IMR-90 (cell line): Measurements from ENCODE around the gene PPP1R12B. TPM values are rescaled to one million over a fixed set of nuclear protein-coding genes. Genes with fewer than 3 reads are reported as not detected.

Experiments
- ATAC-seq: fragments of 200-7000 bp; cut with Tn5 transposase; 2 replicates; pipeline ENCODE4 v1.9.1; 2020; ENCODE audit warnings: low read depth, mild to moderate bottlenecking, moderate library complexity
- BruUV-seq: library from RNA; stranded (reverse); fragments of 400-500 nt; replicated peaks from 2 replicates; lab custom pipeline; 2021; lab: Mats Ljungman, UMichigan
- CTCF ChIA-PET: fragments of 300-600 bp; formaldehyde crosslinking; extraction: SDS; loops from one replicate; lab custom pipeline; 2021; ENCODE audit warnings: antibody characterized with exemption; lab: Yijun Ruan, JAX
- POLR2A ChIA-PET: fragments of 300-600 bp; sonication (Branson Sonifier 250); formaldehyde crosslinking; loops from one replicate; lab custom pipeline; 2022; ENCODE audit warnings: antibody characterized with exemption; ENCODE audit not compliant: unreplicated experiment; lab: Charles Lee
- DNase-seq: peaks from one replicate; pipeline ENCODE4 v3.0.0; 2013
- H2AFZ ChIP-seq: replicated peaks from 2 replicates; pipeline ENCODE3; 2013; ENCODE audit warnings: low read length, mild to moderate bottlenecking; ENCODE audit not compliant: poor library complexity
- H2AK5ac ChIP-seq: 2 replicates; pipeline ENCODE4 v1.6.1; 2013; ENCODE audit warnings: low read depth, low read length, inconsistent platforms
- H2AK9ac ChIP-seq: replicated peaks from 2 replicates; pipeline ENCODE3; 2013; ENCODE audit warnings: mild to moderate bottlenecking, low read depth, low read length, moderate library complexity; ENCODE audit not compliant: poor library complexity
- H2BK120ac ChIP-seq: 2 replicates; pipeline ENCODE4 v1.6.1; 2013; ENCODE audit warnings: low read depth, low read length, inconsistent platforms
- H2BK15ac ChIP-seq: 3 replicates; pipeline ENCODE4 v1.6.1; 2013; ENCODE audit warnings: low read depth, low read length, inconsistent platforms
- H2BK20ac ChIP-seq: 2 replicates; pipeline ENCODE4 v1.6.1; 2013; ENCODE audit warnings: low read depth, mild to moderate bottlenecking, inconsistent platforms, low read length, moderate library complexity
- H2BK5ac ChIP-seq: 2 replicates; pipeline ENCODE4 v1.6.1; 2013; ENCODE audit warnings: mild to moderate bottlenecking, low read depth, low read length, inconsistent platforms; ENCODE audit not compliant: poor library complexity, severe bottlenecking
- H3K14ac ChIP-seq: replicated peaks from 2 replicates; pipeline ENCODE4 v1.6.1; 2013; ENCODE audit warnings: low read depth, low read length, inconsistent platforms
- H3K18ac ChIP-seq: 2 replicates; pipeline ENCODE4 v1.6.1; 2013; ENCODE audit warnings: low read depth, low read length, control low read depth
- H3K23ac ChIP-seq: 2 replicates; pipeline ENCODE4 v1.6.1; 2013; ENCODE audit warnings: low read depth, low read length, inconsistent platforms
- H3K27ac ChIP-seq: 2 replicates; pipeline ENCODE4 v1.5.1; 2013; ENCODE audit warnings: mild to moderate bottlenecking, control low read depth, low read length; ENCODE audit not compliant: insufficient read depth
- H3K27me3 ChIP-seq: 2 replicates; pipeline ENCODE4 v1.6.1; 2013; ENCODE audit warnings: low read length; ENCODE audit not compliant: control insufficient read depth, insufficient read depth
- H3K36me3 ChIP-seq: 2 replicates; pipeline ENCODE4 v1.6.1; 2013; ENCODE audit warnings: low read length, mixed read lengths; ENCODE audit not compliant: control insufficient read depth, insufficient read depth
- H3K4ac ChIP-seq: 2 replicates; pipeline ENCODE4 v1.6.1; 2013; ENCODE audit warnings: low read depth, low read length, inconsistent platforms
- H3K4me1 ChIP-seq: 2 replicates; pipeline ENCODE4 v1.6.1; 2013; ENCODE audit warnings: low read length, mixed read lengths; ENCODE audit not compliant: control insufficient read depth, insufficient read depth
- H3K4me2 ChIP-seq: 2 replicates; pipeline ENCODE4 v1.6.1; 2013; ENCODE audit warnings: low read depth, mild to moderate bottlenecking, control low read depth, low read length, moderate library complexity
- H3K4me3 ChIP-seq: 2 replicates; pipeline ENCODE4 v1.5.1; 2013; ENCODE audit warnings: low read depth, mild to moderate bottlenecking, control low read depth, low read length, moderate library complexity; ENCODE audit not compliant: insufficient read depth
- H3K56ac ChIP-seq: 2 replicates; pipeline ENCODE4 v1.6.1; 2013; ENCODE audit warnings: low read length, inconsistent platforms; ENCODE audit not compliant: insufficient read depth; ENCODE audit errors: extremely low read depth
- H3K79me1 ChIP-seq, 2 experiments: 2 replicates each; pipeline ENCODE4 v1.6.1; 2013; ENCODE audit warnings: low read length in 2 of 2, inconsistent platforms in 1 of 2, low read depth in 1 of 2
- H3K9ac ChIP-seq: 2 replicates; pipeline ENCODE4 v1.6.1; 2013; ENCODE audit warnings: low read depth, low read length, control low read depth
- H3K9me1 ChIP-seq: 2 replicates; pipeline ENCODE4 v1.6.1; 2013; ENCODE audit warnings: low read length, inconsistent platforms; ENCODE audit not compliant: insufficient read depth
- H3K9me3 ChIP-seq: 2 replicates; pipeline ENCODE4 v1.6.1; 2013; ENCODE audit warnings: low read length; ENCODE audit not compliant: control insufficient read depth, insufficient read depth
- H4K20me1 ChIP-seq: 2 replicates; pipeline ENCODE4 v1.6.1; 2013; ENCODE audit warnings: low read length, inconsistent platforms; ENCODE audit not compliant: insufficient read depth
- H4K5ac ChIP-seq: 2 replicates; pipeline ENCODE4 v1.6.1; 2013; ENCODE audit warnings: mild to moderate bottlenecking, low read depth, low read length, control low read depth
- H4K8ac ChIP-seq, 2 experiments: 2 replicates each; pipeline ENCODE4 v1.6.1; 2013; ENCODE audit warnings: low read depth in 2 of 2, low read length in 2 of 2, control low read depth in 1 of 2, inconsistent platforms in 1 of 2
- H4K91ac ChIP-seq: 2 replicates; pipeline ENCODE4 v1.6.1; 2013; ENCODE audit warnings: low read depth, low read length, inconsistent platforms; ENCODE audit not compliant: insufficient read depth
- BHLHE40 ChIP-seq: fragments of 150-350 bp; IDR thresholded peaks from 2 replicates; pipeline ENCODE4 v1.6.1; 2016; ENCODE audit warnings: mild to moderate bottlenecking, low read depth, low read length
- CEBPB ChIP-seq: IDR thresholded peaks from 2 replicates; pipeline ENCODE4 v1.6.1; 2012; ENCODE audit warnings: low read depth, low read length, improper control_type of control experiment
- CHD1 ChIP-seq: IDR thresholded peaks from 2 replicates; pipeline ENCODE4 v1.6.1; 2012; ENCODE audit warnings: low read depth, low read length, improper control_type of control experiment
- CTCF ChIP-seq: conservative IDR thresholded peaks from 2 replicates; pipeline ENCODE4 v1.5.1; 2012; ENCODE audit warnings: mild to moderate bottlenecking, low read depth, low read length, improper control_type of control experiment
- FOS ChIP-seq: fragments of 150-350 bp; IDR thresholded peaks from 2 replicates; pipeline ENCODE4 v1.6.1; 2016; ENCODE audit warnings: low read depth, low read length
- MAFK ChIP-seq: IDR thresholded peaks from 2 replicates; pipeline ENCODE4 v1.6.1; 2012; ENCODE audit warnings: low read depth, low read length, improper control_type of control experiment
- MAZ ChIP-seq: IDR thresholded peaks from 2 replicates; pipeline ENCODE4 v1.6.1; 2012; ENCODE audit warnings: low read depth, mild to moderate bottlenecking, low read length, improper control_type of control experiment, moderate library complexity, borderline replicate concordance
- MXI1 ChIP-seq: IDR thresholded peaks from 2 replicates; pipeline ENCODE4 v1.6.1; 2012; ENCODE audit warnings: low read depth, mild to moderate bottlenecking, low read length, moderate library complexity, borderline replicate concordance
- NFE2L2 ChIP-seq: fragments of 150-350 bp; IDR thresholded peaks from 2 replicates; pipeline ENCODE4 v1.6.1; 2016; ENCODE audit warnings: low read depth, mild to moderate bottlenecking, low read length
- RAD21 ChIP-seq: IDR thresholded peaks from 2 replicates; pipeline ENCODE4 v1.6.1; 2012; ENCODE audit warnings: low read length, improper control_type of control experiment
- RCOR1 ChIP-seq: IDR thresholded peaks from 2 replicates; pipeline ENCODE4 v1.6.1; 2012; ENCODE audit warnings: mild to moderate bottlenecking, low read length, improper control_type of control experiment; ENCODE audit not compliant: insufficient replicate concordance
- RFX5 ChIP-seq: IDR thresholded peaks from 2 replicates; pipeline ENCODE4 v1.8.0; 2012; ENCODE audit warnings: low read depth, mild to moderate bottlenecking, low read length, moderate library complexity
- SMC3 ChIP-seq: fragments of 150-350 bp; IDR thresholded peaks from 2 replicates; pipeline ENCODE4 v1.6.1; 2016; ENCODE audit warnings: low read depth, mild to moderate bottlenecking, antibody characterized with exemption, low read length, moderate library complexity
- USF2 ChIP-seq: fragments of 150-350 bp; IDR thresholded peaks from 2 replicates; pipeline ENCODE4 v1.6.1; 2017; ENCODE audit warnings: mild to moderate bottlenecking, antibody characterized with exemption, low read length, low read depth
- WGBS, 2 experiments: methylation state at CpG; one replicate each; pipeline versions ENCODE4 v1.1.5 to v1.1.7; 2013; ENCODE audit warnings: missing lambda C conversion rate in 2 of 2; ENCODE audit not compliant: insufficient read length in 1 of 2; ENCODE audit errors: extremely low coverage in 2 of 2; 5-methylcytosine and 5-hydroxymethylcytosine counted together
- dilution Hi-C: fragments of 300-500 bp; cut with HindIII; formaldehyde crosslinking; loops from one replicate; pipeline ENCODE4 v1.14.3; 2018; ENCODE audit warnings: low sequenced_read_pairs; ENCODE audit not compliant: unreplicated experiment
- in situ Hi-C: fragments of 300-500 bp; cut with MboI; formaldehyde crosslinking; loops from 3 replicates; pipeline ENCODE4 v1.14.3; 2019; ENCODE audit warnings: low sequenced_read_pairs, inconsistent platforms, mixed read lengths
- intact Hi-C: fragments of 100-400 bp; cut with micrococcal nuclease; formaldehyde crosslinking; loops from 2 replicates; pipeline ENCODE4 v1.10.0; 2022
- polyA plus RNA-seq, 3 experiments: library from polyadenylated mRNA; depleted of rRNA; stranded (reverse); fragments of >200 nt; gene quantifications; 2 replicates each; pipeline ENCODE4 v1.2.3, GENCODE V29; 2012; ENCODE audit warnings: low replicate concordance in 1 of 3
- total RNA-seq: library from RNA; depleted of rRNA; stranded (reverse); fragments of >200 nt; gene quantifications from 2 replicates; pipeline ENCODE4 v1.2.3, GENCODE V29; 2012

PPP1R12B gene
- total and polyA plus RNA-seq, 2 of the 4 experiments (the other 2 are of a cell fraction), result 8.5 to 12.0 TPM

GRCh38 chr1:202349206-202349928 is 868 bp downstream of the PPP1R12B start (continued):
- TF ChIP-seq RAD21, result no peak
- 0 out of 2 replicates have a peak, but pooled peaks have one; percentile 15 for TF ChIP-seq NFE2L2

DNA sequence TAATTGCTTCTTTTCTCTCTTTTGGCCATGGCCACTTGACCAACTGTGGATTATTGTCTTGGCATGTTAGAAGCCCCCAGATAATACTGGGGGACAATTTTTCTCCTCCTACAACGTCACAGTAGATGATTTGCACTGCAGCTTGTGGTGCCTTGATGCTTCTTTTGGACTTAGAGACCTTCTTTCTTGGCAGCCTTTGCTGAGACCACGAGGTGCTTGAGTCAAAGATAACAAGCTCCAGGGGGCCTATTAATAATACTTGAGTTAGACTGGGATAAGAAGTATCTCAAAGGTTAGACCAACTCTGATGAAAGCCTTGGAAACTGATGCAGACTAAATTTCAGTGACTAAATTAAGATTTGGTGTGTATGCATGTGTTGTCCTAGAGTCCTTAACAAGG is 3.2 kb downstream of the PPP1R12B start:
- H3K4ac ChIP-seq, result no peak overlapping the region
- no peak overlapping the region for H3K18ac ChIP-seq
- no peak overlapping the region for H4K91ac ChIP-seq
- dilution Hi-C loops (no loop called here), intact Hi-C loops (no loop called here), in situ Hi-C loops (no loop called here)
- H2BK15ac ChIP-seq, result no peak overlapping the region
- H3K9me1 ChIP-seq, result peaks cover 4% of the 10 kb centered on the region; the same call in 1 of the 2 replicates
- no peaks in the 10 kb centered on the region for H3K27me3 ChIP-seq
- no peak overlapping the region for H2BK5ac ChIP-seq
- H2AK5ac ChIP-seq, result no peak overlapping the region
- DNase-seq, result peak; percentile 17
- H2BK20ac ChIP-seq, result no peak overlapping the region
- H3K36me3 ChIP-seq, result no peaks in the 10 kb centered on the region
- H3K79me1 ChIP-seq, result peaks cover 16 to 46% of the 10 kb centered on the region in 2 experiments
- WGBS, 2 experiments, result 40% methylated on average over 1 of the region's 2 CpGs; no CpG with 5 or more reads in 1 of the 2 experiments
- no peak overlapping the region for H2AK9ac ChIP-seq
- no peak for ATAC-seq
- no peaks in the 10 kb centered on the region for H3K9me3 ChIP-seq
- H3K4me2 ChIP-seq, result no peak overlapping the region
- no peak overlapping the region for H3K27ac ChIP-seq
- H3K4me1 ChIP-seq, result peaks cover 4% of the 10 kb centered on the region
- H2BK120ac ChIP-seq, result no peak overlapping the region
- H3K23ac ChIP-seq, result no peak overlapping the region
- H3K4me3 ChIP-seq, result no peak overlapping the region
- H4K20me1 ChIP-seq, result peaks cover 3% of the 10 kb centered on the region
- H3K9ac ChIP-seq, result no peak overlapping the region
- ChIA-PET CTCF (interaction anchor here (0.6 kb wide), 1 partner anchor 80 kb away, joined by 3 read pairs; no protein-coding TSS in a partner anchor), POLR2A (no interaction called here)
- no peak overlapping the region for H4K8ac ChIP-seq
- no TSS peak for BruUV-seq
- H3K56ac ChIP-seq, result no peak overlapping the region
- H3K14ac ChIP-seq, result no peak overlapping the region
- H4K5ac ChIP-seq, result no peak overlapping the region
- no peak overlapping the region for H2AFZ ChIP-seq
- TF ChIP-seq CTCF (no peak), CHD1 (no peak), MXI1 (no peak), RCOR1 (no peak), CEBPB (no peak), FOS (no peak), SMC3 (no peak), MAZ (no peak), USF2 (no peak), BHLHE40 (no peak), MAFK (no peak), RFX5 (no peak)
